ENCODE measurements around the gene YTHDF2. TPM values are rescaled to one million over a fixed set of nuclear protein-coding genes. Genes with fewer than 3 reads are reported as not detected.

YTHDF2 gene
- total and polyA plus RNA-seq, 8 donors = 60.4 to 82.5 (median 74.9) TPM

GRCh38 chr1:28807046-28807445, 70.3 kb downstream of the YTHDF2 start:
- Histone ChIP-seq H3K9me3 (no peaks in the 10 kb centered on the region), H3K4me3 (no peak overlapping the region), H3K27me3 (peaks cover 24 to 40% of the 10 kb centered on the region in 2 donors), H3K27ac (no peak overlapping the region), H3K4me1 (peaks cover 0 to under 1% of the 10 kb centered on the region in 2 donors), H3K36me3 (no peaks in the 10 kb centered on the region)
- TF ChIP-seq CTCF (IDR thresholded peaks at IDR 0.05) = no peak
- intact Hi-C loops (cut with DNase I) = no loop called here
- ATAC-seq = no peak
- DNase-seq = no peak

- H3K36me3 ChIP-seq = no peaks in the 10 kb centered on the region
- no peaks in the 10 kb centered on the region for H3K9me3 ChIP-seq
- no peak overlapping the region for H3K4me3 ChIP-seq
- intact Hi-C loops (cut with DNase I) = no loop called here
- TF ChIP-seq CTCF (IDR thresholded peaks at IDR 0.05) = no peak
- ATAC-seq (no peak), DNase-seq (no peak)
- peaks cover 33 to 50% of the 10 kb centered on the region in 2 donors for H3K27me3 ChIP-seq
- H3K27ac ChIP-seq = no peak overlapping the region
- H3K4me1 ChIP-seq = peaks cover 0 to 5% of the 10 kb centered on the region in 2 donors
Observed at GRCh38 chr1:28807986-28808385, 71.2 kb downstream of the YTHDF2 start.

- DNase-seq (no peak), ATAC-seq (no peak)
- Histone ChIP-seq H3K27me3 (peaks cover 40 to 84% of the 10 kb centered on the region in 2 donors), H3K36me3 (no peaks in the 10 kb centered on the region), H3K4me1 (peaks cover 0 to 5% of the 10 kb centered on the region in 2 donors), H3K9me3 (no peaks in the 10 kb centered on the region), H3K27ac (no peak overlapping the region), H3K4me3 (no peak overlapping the region)
- no peak for TF ChIP-seq CTCF (IDR thresholded peaks at IDR 0.05)
- intact Hi-C loops (cut with DNase I) = no loop called here
Observed at GRCh38 chr1:28811369-28811765, 74.6 kb downstream of the YTHDF2 start.

- Histone ChIP-seq H3K36me3 (no peaks in the 10 kb centered on the region), H3K4me1 (peaks cover 0 to 5% of the 10 kb centered on the region in 2 donors), H3K27ac (no peak within 1 kb of the TSS), H3K27me3 (peaks cover 40 to 90% of the 10 kb centered on the region in 2 donors), H3K4me3 (no peak within 1 kb of the TSS), H3K9me3 (no peaks in the 10 kb centered on the region)
- intact Hi-C loops (cut with DNase I) = no loop called here
- TF ChIP-seq CTCF (IDR thresholded peaks at IDR 0.05) = no peak
- peak in 1 of 4 donors; percentile 9 for DNase-seq
- no peak for ATAC-seq
Observed at GRCh38 chr1:28811766-28812668, 75.3 kb downstream of the YTHDF2 start, which contains the start of gene OPRD1. TSS of gene OPRD1 (plus strand) at chr1:28812170. CDS start at chr1:28812384, 214 bp downstream.

- Histone ChIP-seq H3K4me3 (no peak overlapping the region), H3K9me3 (no peaks in the 10 kb centered on the region), H3K36me3 (no peaks in the 10 kb centered on the region), H3K4me1 (peaks cover 0 to 5% of the 10 kb centered on the region in 2 donors), H3K27me3 (peaks cover 40 to 98% of the 10 kb centered on the region in 2 donors), H3K27ac (no peak overlapping the region)
- ATAC-seq (no peak), DNase-seq (peak in 1 of 4 donors; percentile 3)
- intact Hi-C loops (cut with DNase I) = no loop called here
- TF ChIP-seq CTCF (IDR thresholded peaks at IDR 0.05) = no peak
Observed at GRCh38 chr1:28812669-28813468, 76.1 kb downstream of the YTHDF2 start.

Data from left lung (tissue), 10 donors.